HEK293T (cell line): Measurements from ENCODE around the gene SPATA13.

ENCODE experiments used
- CTCF ChIA-PET: fragments of 350-600 bp; formaldehyde crosslinking; extraction: SDS; loops from one replicate; lab custom pipeline; 2021; ENCODE audit warnings: antibody characterized with exemption, inconsistent platforms; lab: Yijun Ruan, JAX
- POLR2A ChIA-PET: fragments of 350-600 bp; formaldehyde crosslinking; extraction: SDS; loops from one replicate; lab custom pipeline; 2020; ENCODE audit warnings: antibody characterized with exemption, inconsistent platforms; lab: Yijun Ruan, JAX
- DNase-seq: peaks from one replicate; pipeline ENCODE4 v3.0.0; 2012; ENCODE audit warnings: mixed read lengths; ENCODE audit errors: extremely low spot score
- ARNT ChIP-seq: fragments of 450-650 bp; IDR thresholded peaks from 2 replicates; pipeline ENCODE4 v1.6.1; 2017; ENCODE audit warnings: mild to moderate bottlenecking
- BHLHE40 ChIP-seq: fragments of 450-650 bp; IDR thresholded peaks from 2 replicates; pipeline ENCODE4 v1.6.1; 2016; ENCODE audit warnings: mild to moderate bottlenecking, moderate library complexity, borderline replicate concordance
- CTBP1 ChIP-seq: fragments of 450-650 bp; IDR thresholded peaks from 2 replicates; pipeline ENCODE4 v1.6.1; 2016; ENCODE audit warnings: borderline replicate concordance
- ELF4 ChIP-seq: fragments of 450-650 bp; IDR thresholded peaks from 2 replicates; pipeline ENCODE4 v1.6.1; 2017; ENCODE audit warnings: antibody characterized with exemption
- FOXA1 ChIP-seq: fragments of 450-650 bp; IDR thresholded peaks from 2 replicates; pipeline ENCODE4 v1.6.1; 2016; ENCODE audit warnings: mild to moderate bottlenecking
- FOXK2 ChIP-seq: fragments of 450-650 bp; IDR thresholded peaks from 2 replicates; pipeline ENCODE4 v1.6.1; 2016; ENCODE audit warnings: mild to moderate bottlenecking
- FOXM1 ChIP-seq: fragments of 450-650 bp; IDR thresholded peaks from 2 replicates; pipeline ENCODE4 v1.6.1; 2017; ENCODE audit warnings: mild to moderate bottlenecking, borderline replicate concordance
- HDGF ChIP-seq: fragments of 450-650 bp; IDR thresholded peaks from 2 replicates; pipeline ENCODE4 v1.6.1; 2017; ENCODE audit warnings: antibody characterized with exemption, borderline replicate concordance
- L3MBTL2 ChIP-seq: fragments of 450-650 bp; conservative IDR thresholded peaks from 2 replicates; pipeline ENCODE4 v1.6.1; 2016; ENCODE audit warnings: mild to moderate bottlenecking
- LEF1 ChIP-seq: fragments of 450-650 bp; IDR thresholded peaks from 2 replicates; pipeline ENCODE4 v1.6.1; 2017; ENCODE audit warnings: mild to moderate bottlenecking, borderline replicate concordance
- NFRKB ChIP-seq: fragments of 450-650 bp; IDR thresholded peaks from 2 replicates; pipeline ENCODE4 v1.6.1; 2016; ENCODE audit warnings: mild to moderate bottlenecking, moderate library complexity
- PKNOX1 ChIP-seq: fragments of 450-650 bp; IDR thresholded peaks from 2 replicates; pipeline ENCODE4 v1.6.1; 2016
- SP1 ChIP-seq: fragments of 450-650 bp; IDR thresholded peaks from 2 replicates; pipeline ENCODE4 v1.6.1; 2017
- SUZ12 ChIP-seq: fragments of 450-650 bp; IDR thresholded peaks from 2 replicates; pipeline ENCODE4 v1.6.1; 2016; ENCODE audit warnings: mild to moderate bottlenecking
- TARDBP ChIP-seq: fragments of 450-650 bp; IDR thresholded peaks from 2 replicates; pipeline ENCODE4 v1.6.1; 2016
- ZNF384 ChIP-seq: fragments of 450-650 bp; IDR thresholded peaks from 2 replicates; pipeline ENCODE4 v1.6.1; 2016

The SPATA13 gene

GRCh38 chr13:24172071-24172470 lies 11.6 kb downstream of the SPATA13 start:
- DNase-seq, result no peak
- ChIA-PET POLR2A (no interaction called here), CTCF (no interaction called here)
- TF ChIP-seq LEF1 (no peak), NFRKB (no peak), SUZ12 (no peak), TARDBP (no peak), PKNOX1 (no peak), SP1 (no peak), CTBP1 (no peak), BHLHE40 (no peak), HDGF (no peak), ZNF384 (no peak), FOXA1 (no peak), ARNT (no peak), FOXK2 (no peak), ELF4 (no peak), FOXM1 (no peak), L3MBTL2 (no peak)

- no peak for DNase-seq
- POLR2A ChIA-PET, result no interaction called here
- TF ChIP-seq L3MBTL2 (no peak), FOXM1 (no peak), ARNT (no peak), FOXA1 (no peak), ZNF384 (no peak), NFRKB (no peak), LEF1 (no peak)
- CTCF ChIA-PET, result no interaction called here
Measured at GRCh38 chr13:24173795-24174194, 13.3 kb downstream of the SPATA13 start.

GRCh38 chr13:24175847-24176246 lies 15.3 kb downstream of the SPATA13 start:
- no peak for DNase-seq
- ChIA-PET CTCF (no interaction called here), POLR2A (interaction anchor here (0.5 kb wide), 1 partner anchor 31 kb away, joined by 3 read pairs; no protein-coding TSS in a partner anchor)
- no peak for TF ChIP-seq ARNT
- no peak for TF ChIP-seq FOXA1
- TF ChIP-seq PKNOX1, result no peak
- TF ChIP-seq NFRKB, result no peak
- no peak for TF ChIP-seq CTBP1
- no peak for TF ChIP-seq L3MBTL2
- TF ChIP-seq FOXM1, result no peak
- TF ChIP-seq HDGF, result no peak
- no peak for TF ChIP-seq ZNF384

GRCh38 chr13:24176351-24177101 lies 16.0 kb downstream of the SPATA13 start:
- CTCF ChIA-PET, result no interaction called here
- DNase-seq, result no peak
- POLR2A ChIA-PET, result no interaction called here
- TF ChIP-seq BHLHE40 (no peak), TARDBP (no peak), SUZ12 (no peak), ARNT (no peak), FOXK2 (no peak), ZNF384 (no peak), HDGF (no peak)

- CTCF ChIA-PET, result no interaction called here
- no peak for DNase-seq
- no peak for TF ChIP-seq FOXM1
- TF ChIP-seq SP1, result no peak
- TF ChIP-seq TARDBP, result no peak
- no peak for TF ChIP-seq NFRKB
- no peak for TF ChIP-seq ZNF384
- TF ChIP-seq HDGF, result no peak
- no peak for TF ChIP-seq ELF4
- no peak for TF ChIP-seq CTBP1
- TF ChIP-seq ARNT, result no peak
- no peak for TF ChIP-seq SUZ12
- TF ChIP-seq L3MBTL2, result no peak
- TF ChIP-seq PKNOX1, result no peak
- TF ChIP-seq FOXK2, result no peak
- TF ChIP-seq FOXA1, result no peak
- TF ChIP-seq BHLHE40, result no peak
- TF ChIP-seq LEF1, result no peak
- POLR2A ChIA-PET, result no interaction called here
Measured at GRCh38 chr13:24178847-24179485, 18.4 kb downstream of the SPATA13 start.

- CTCF ChIA-PET, result no interaction called here
Measured at GRCh38 chr13:24179486-24179850, 18.9 kb downstream of the SPATA13 start.

More at GRCh38 chr13:24179486-24179850, 18.9 kb downstream of the SPATA13 start:
- TF ChIP-seq FOXM1 (no peak), PKNOX1 (no peak), NFRKB (no peak), FOXK2 (no peak), ARNT (no peak), SUZ12 (no peak)
- POLR2A ChIA-PET, result no interaction called here
- DNase-seq, result no peak
